ENCODE results near the gene UQCC2. TPM values are rescaled to one million over a fixed set of nuclear protein-coding genes. Genes with fewer than 3 reads are reported as not detected.

The UQCC2 gene
- total RNA-seq, 1 donor from 2014 or later = 99.4 TPM

GRCh38 chr6:33665957-33666356 lies 45.5 kb downstream of the UQCC2 start:
- Mint-ChIP-seq H3K36me3 (ENCODE audit: insufficient read depth) (no peaks in the 10 kb centered on the region), H3K9me3 (ENCODE audit: low read depth) (no peaks in the 10 kb centered on the region), H3K4me3 (ENCODE audit: low read depth) (no peak overlapping the region), H3K27ac (no peak overlapping the region), H3K4me1 (ENCODE audit: low read depth) (no peaks in the 10 kb centered on the region), H3K27me3 (no peaks in the 10 kb centered on the region)
- DNase-seq (ENCODE audit: low spot score, unreplicated experiment) = no peak
- no peak for TF ChIP-seq CTCF (IDR thresholded peaks at IDR 0.05; ENCODE audit: unreplicated experiment)

- Mint-ChIP-seq H3K9me3 (ENCODE audit: low read depth) (no peaks in the 10 kb centered on the region), H3K27me3 (no peaks in the 10 kb centered on the region), H3K4me1 (ENCODE audit: low read depth) (no peaks in the 10 kb centered on the region), H3K4me3 (ENCODE audit: low read depth) (no peak overlapping the region), H3K27ac (no peak overlapping the region), H3K36me3 (ENCODE audit: insufficient read depth) (no peaks in the 10 kb centered on the region)
- no peak for DNase-seq (ENCODE audit: low spot score, unreplicated experiment)
- TF ChIP-seq CTCF (IDR thresholded peaks at IDR 0.05; ENCODE audit: unreplicated experiment) = no peak
These were observed 46.9 kb downstream of the UQCC2 start for GRCh38 chr6:33664506-33665057.

- H3K27me3 Mint-ChIP-seq = no peaks in the 10 kb centered on the region
- no peak overlapping the region for H3K27ac Mint-ChIP-seq
- no peak overlapping the region for H3K4me3 Mint-ChIP-seq (ENCODE audit: low read depth)
- DNase-seq (ENCODE audit: low spot score, unreplicated experiment) = no peak
- TF ChIP-seq CTCF (IDR thresholded peaks at IDR 0.05; ENCODE audit: unreplicated experiment) = no peak
- H3K9me3 Mint-ChIP-seq (ENCODE audit: low read depth) = no peaks in the 10 kb centered on the region
- H3K36me3 Mint-ChIP-seq (ENCODE audit: insufficient read depth) = no peaks in the 10 kb centered on the region
- H3K4me1 Mint-ChIP-seq (ENCODE audit: low read depth) = no peaks in the 10 kb centered on the region
These were observed 47.6 kb downstream of the UQCC2 start for GRCh38 chr6:33663727-33664449.

GRCh38 chr6:33663028-33663427 lies 48.5 kb downstream of the UQCC2 start:
- no peak for TF ChIP-seq CTCF (IDR thresholded peaks at IDR 0.05; ENCODE audit: unreplicated experiment)
- no peak for DNase-seq (ENCODE audit: low spot score, unreplicated experiment)
- no peak overlapping the region for H3K4me3 Mint-ChIP-seq (ENCODE audit: low read depth)
- H3K4me1 Mint-ChIP-seq (ENCODE audit: low read depth) = no peaks in the 10 kb centered on the region
- H3K9me3 Mint-ChIP-seq (ENCODE audit: low read depth) = no peaks in the 10 kb centered on the region
- no peak overlapping the region for H3K27ac Mint-ChIP-seq
- H3K27me3 Mint-ChIP-seq = no peaks in the 10 kb centered on the region
- H3K36me3 Mint-ChIP-seq (ENCODE audit: insufficient read depth) = no peaks in the 10 kb centered on the region

GRCh38 chr6:33662318-33662717 lies 49.2 kb downstream of the UQCC2 start:
- no peak overlapping the region for H3K27ac Mint-ChIP-seq
- H3K9me3 Mint-ChIP-seq (ENCODE audit: low read depth) = no peaks in the 10 kb centered on the region
- H3K36me3 Mint-ChIP-seq (ENCODE audit: insufficient read depth) = no peaks in the 10 kb centered on the region
- H3K4me3 Mint-ChIP-seq (ENCODE audit: low read depth) = no peak overlapping the region
- DNase-seq (ENCODE audit: low spot score, unreplicated experiment) = no peak
- H3K27me3 Mint-ChIP-seq = no peaks in the 10 kb centered on the region
- no peak for TF ChIP-seq CTCF (IDR thresholded peaks at IDR 0.05; ENCODE audit: unreplicated experiment)
- no peaks in the 10 kb centered on the region for H3K4me1 Mint-ChIP-seq (ENCODE audit: low read depth)

Data from progenitor cell of endocrine pancreas (in vitro differentiated cells).